GM18868 (cell line): Measurements from ENCODE around the gene BRF1.
A peak's percentile ranks its signal among the peaks of the same experiment; 100 is the strongest.
"Not testable (repeated sequence)": the region's sequence is repeated elsewhere in the genome, so short reads cannot be mapped to it uniquely, and the experiment has no call there.

ENCODE experiments used
- ATAC-seq: cut with Tn5 transposase; IDR thresholded peaks from one replicate; pipeline ENCODE4 v1.9.1; 2021; ENCODE audit warnings: mild to moderate bottlenecking, moderate library complexity; ENCODE audit not compliant: unreplicated experiment

BRF1 gene

DNA sequence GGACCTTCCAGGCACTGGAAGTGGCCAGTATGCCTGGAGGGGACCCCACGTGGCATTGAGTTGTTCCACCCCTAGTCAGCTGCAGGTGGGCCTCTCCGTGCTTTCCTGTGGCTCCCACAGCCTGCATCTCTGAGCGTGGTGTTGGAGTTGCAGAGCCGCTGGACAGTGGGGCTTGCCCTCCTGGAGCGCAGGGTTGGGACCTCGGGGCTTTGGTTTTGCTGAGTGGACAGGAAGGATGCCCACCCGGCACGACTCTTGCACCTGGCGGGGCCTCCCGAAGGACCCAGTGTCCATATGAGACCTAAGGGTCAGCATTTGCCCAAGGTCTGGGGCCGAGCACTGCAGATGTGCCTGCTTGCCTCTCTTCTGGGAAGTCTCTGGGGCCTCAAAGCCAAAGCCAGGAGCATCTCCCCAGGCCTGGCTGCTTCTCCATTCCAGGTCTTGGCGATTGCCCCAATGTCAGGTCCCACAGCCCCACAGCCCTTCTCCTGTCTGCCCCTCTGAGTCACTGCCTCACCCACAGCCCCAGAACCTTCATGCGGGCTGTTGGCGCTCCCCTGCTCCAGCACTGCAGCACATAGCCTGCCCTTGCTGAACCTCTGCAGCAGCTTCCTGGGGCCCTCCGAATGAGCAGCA, 15.3 kb upstream of the BRF1 start:
- ATAC-seq: no peak

DNA sequence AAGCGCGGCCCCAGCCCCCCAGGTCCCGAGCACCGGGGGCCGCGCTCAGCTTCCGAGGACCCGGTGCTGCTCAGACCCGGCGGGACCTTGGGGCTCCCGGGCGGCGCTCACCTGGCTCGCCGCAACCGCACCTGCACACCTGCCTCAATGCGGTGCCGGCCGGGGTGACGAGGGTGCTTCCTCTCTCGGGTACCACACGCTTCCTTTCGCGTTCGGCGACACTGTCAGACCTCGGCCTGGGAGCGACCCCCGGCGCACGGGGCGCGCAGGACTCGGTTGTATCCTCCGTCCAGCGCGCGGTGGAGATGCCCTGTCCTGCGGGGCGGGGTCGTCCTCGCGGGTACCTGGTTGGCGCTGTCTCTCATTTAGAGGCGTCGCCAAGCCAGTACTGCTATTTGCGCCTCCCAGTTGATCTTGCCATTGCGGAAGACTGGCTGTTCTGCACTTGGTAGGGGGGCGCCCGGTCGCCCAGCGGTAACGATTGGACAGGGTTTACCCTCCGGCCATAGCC, 14.5 kb upstream of the BRF1 start:
- no peak for ATAC-seq

DNA sequence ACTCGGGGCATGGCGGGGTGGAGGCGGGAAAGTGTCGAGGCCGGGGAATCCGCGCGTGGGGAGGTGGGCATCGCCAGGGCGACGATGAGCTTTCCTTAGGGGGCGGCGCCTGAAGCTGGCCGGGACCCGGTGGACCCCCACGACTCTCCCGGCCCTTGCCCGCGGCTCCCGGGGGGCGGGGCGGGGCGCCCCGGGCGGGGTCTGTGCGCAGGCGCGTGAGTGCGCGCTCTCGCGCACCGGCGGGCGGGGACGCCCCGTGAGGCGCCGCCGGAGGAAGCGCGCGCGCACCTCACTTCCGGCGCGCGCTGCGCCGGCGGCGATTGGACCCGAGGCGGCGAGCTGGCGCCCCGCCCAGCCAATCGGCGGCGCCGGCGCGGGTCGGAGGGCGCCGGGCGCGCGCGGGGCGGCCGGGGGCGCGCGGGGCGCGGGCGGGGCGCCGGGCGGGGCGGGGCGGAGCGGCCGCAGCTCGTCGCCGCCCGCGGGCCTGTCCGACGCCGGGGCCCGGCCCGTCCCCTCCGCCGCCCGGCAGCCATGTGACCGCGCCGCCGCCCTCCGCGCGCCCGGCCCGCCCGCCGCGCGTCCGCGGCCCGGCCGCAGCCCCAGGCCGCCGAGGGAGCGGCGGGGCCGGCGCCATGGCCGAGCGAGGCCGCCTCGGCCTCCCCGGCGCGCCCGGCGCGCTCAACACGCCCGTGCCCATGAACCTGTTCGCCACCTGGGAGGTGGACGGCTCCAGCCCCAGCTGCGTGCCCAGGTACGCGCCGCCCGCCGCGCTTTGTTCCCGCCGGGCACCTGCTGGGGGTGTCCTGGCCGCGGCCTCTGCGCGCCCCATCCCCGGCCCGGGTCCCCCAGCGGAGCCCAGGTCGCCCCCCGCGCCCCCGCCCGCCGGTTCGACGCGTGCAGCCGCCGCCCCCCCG, 13.7 kb upstream of the BRF1 start, which contains the start of gene PACS2:
Gene PACS2 (plus strand): TSS at position 462 of the 914 bp plus-strand sequence. CDS start 171 bp downstream, at position 633.
- peak; percentile 66 for ATAC-seq

DNA sequence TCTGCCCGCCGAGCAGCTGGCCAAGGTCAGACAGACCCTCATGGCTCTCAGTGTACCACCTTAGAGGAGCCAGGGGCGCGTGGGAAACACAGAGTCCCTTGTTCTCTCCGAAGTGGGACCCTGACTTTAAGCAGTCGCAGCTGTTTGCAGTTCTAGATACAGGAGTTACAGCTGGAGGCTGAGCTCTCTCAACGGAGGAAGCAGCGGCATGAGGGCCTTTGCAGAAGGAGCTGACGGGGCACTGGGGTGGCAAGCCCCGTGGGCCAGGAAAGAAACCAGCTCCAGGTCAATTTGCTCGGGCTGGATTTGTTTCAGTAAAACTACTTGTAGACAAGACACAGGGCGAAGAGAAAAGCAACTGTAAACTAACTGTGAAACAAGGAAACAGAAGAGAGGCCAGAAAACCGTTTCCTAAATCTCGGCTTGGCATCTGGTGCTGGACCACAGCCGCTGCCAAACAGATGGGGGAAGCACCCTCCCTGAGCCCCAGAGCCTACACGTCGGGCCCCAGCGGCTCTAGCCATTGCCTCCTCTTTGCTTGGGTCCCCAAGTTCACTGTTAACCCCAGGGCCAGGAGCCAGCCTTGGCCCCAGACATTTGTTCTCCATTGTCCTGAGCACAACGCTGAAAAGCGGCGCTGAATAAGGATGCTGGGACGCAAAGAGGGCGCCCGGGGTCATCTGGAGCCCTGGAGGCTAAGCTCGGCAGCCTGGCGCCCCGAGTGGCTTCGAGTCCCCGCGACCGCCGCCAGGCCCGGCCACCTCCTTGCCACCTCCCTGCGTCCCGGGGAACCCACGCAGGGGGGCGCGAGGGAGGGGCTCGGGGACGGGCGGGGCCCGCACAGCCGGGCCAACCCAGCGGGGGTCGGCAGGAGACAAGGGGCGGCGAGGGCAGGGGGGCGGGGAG, 12.8 kb upstream of the BRF1 start:
- peak; percentile 10 for ATAC-seq

DNA sequence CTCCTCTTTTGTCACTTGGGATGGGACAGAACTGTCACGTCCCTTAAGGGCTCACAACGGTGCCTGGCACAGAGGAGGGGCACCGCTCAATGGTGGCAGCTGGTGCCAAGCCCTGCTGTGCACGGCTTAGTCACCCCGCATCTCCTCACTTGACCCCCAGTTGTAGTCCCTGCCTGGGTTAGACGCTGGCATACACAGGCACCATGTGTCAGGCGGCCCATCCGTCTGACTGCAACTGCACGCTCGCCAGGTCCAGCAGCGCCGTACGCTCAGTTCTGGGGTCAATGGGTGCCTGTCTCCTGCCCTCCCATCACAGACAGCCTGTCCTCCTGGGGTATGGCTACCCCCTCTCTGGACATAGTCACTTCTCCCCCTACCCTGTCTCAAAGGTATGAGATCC, 12.2 kb upstream of the BRF1 start:
- ATAC-seq: no peak

DNA sequence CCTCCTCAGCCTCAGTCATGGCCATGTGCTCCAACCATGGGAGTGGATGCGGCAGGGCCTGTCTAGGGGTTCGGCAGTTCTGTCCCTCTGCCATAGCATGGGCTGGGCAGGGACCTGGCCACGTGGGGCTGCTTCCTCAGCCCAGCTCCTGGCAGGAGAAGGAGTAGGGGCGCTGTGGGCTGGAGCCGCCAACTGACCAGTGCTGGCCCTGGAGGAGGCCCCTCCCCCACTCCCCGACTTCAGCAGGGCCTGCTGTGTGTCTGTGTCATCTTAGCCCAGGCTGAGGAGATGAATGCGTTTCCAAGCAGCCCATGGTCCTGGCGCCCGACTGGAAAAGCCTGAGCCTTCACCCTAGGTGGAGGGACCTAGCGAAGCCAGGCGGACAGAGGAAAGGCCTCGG, 11.0 kb upstream of the BRF1 start:
- no peak for ATAC-seq

DNA sequence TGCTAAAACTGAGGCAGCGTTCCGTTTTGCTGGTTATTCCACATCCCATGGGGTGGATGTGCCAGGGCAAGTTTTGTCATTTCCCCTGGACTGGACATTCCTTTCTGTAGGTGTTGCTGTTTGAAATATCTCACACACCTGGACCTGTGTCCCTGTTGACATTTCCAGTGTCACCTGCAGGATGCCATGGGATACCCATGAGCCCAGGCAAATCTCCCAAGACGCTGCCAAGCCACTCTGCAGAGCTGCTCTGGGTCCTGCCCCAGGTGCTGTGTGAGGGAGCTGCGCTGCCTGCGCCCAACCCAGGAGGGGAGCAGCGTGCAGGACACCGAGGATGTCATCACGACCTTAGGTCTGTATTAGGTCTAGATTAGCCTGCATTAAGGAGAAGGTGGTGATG, 8.6 kb upstream of the BRF1 start:
- no peak for ATAC-seq

DNA sequence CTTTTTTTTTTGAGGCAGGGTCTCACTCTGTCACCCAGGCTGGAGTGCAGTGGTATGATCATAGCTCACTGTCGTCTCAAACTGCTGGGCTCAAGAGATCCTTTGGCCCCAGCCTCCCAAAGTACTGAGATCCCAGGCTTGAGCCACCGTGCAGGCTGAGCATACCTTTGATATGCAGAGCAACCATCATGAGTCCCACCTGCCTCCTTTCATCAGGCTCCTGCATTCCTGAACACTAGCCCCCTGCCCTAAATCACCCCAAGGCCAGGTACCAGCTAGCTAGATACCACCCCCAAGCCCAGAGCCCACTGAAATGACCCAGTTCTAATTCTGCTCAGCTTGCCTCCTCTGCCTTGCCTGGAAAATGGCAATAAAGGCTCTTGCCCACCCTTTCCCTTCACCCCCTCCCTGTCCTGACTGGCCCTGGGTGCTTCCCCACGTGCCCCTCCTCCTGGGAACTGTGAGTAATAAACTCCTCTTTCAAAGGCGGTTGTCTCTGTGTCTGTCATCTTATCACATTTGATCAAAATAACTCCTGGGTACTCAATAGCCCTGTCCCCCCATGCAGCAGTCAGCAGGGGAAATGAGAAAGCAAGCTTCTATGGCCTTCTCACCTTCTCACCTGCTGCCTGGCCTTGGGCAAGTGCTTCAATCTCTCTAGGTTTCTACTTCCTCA, 6.4 kb upstream of the BRF1 start:
- no peak for ATAC-seq

DNA sequence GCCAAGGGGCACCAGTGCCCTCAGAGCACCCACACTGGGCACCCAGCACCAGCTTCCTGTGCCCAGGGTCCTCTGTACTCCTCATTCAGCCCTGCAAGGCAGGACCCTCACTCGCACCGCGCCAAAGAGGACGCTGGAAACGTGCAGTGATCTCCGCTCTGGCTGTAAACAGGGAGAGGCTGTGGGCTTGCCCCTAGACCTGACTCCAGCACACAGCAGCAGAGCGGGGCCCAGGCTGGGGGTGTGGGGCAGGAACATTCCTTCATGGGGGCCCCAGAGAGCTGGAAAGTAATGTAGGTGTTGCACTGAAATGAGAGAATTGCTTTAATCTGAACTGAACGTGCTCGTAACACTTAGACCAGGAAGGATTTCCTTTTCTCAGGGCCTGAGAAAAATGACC, 5.0 kb upstream of the BRF1 start:
- no peak for ATAC-seq

DNA sequence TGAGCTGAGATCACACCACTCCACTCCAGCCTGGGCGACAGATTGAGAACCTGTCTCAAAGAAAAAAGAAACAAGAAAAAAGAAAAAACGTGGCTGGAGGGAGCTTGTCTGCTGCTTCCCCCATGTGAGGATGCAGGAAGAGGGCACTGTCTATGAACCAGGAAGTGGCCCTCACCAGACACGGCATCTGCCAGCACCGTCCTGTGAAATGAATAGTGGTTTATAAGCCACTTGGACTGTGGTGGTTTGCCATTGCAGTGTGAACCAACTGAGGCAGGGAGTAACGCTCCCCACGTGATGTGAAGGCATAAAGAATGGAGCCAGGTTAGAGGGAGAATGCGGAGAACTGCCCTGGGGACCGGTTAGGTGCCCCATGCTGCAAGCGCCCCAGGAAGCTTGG, 4.5 kb upstream of the BRF1 start:
- no peak for ATAC-seq

DNA sequence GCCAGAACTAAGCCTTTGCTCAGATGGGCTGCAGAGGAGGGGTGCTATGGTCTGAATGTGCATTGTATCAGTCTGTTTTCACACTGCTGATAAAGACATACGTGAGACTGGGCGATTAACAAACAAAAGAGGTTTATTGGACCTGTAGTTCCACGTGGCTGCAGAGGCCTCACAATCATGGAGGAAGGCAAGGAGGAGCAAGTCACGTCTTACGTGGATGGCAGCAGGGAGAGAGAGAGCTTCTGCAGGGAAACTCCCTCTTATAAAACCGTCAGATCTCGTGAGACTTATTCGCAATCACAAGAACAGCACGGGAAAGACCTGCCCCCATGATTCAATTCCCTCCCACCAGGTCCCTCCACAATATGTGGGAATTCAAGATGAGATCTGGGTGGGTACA, 3.8 kb upstream of the BRF1 start:
- ATAC-seq: no peak

DNA sequence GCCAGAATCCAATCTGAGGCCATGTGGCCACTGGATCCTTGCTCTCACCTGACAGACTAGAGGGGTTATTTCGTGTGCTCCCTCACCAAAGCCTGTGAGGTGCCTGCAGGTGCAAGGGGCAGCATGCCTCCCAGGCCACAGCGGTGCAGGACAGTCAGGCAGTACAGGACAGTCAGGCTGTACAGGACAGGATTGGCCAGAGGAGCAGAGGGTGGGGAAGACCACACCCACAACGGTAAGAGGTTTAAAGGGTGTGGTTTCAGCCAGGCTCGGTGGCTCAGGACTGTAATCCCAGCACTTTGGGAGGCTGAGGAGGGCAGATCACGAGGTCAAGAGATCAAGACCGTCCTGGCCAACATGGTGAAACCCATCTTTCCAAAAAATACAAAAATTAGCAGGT, 3.1 kb upstream of the BRF1 start:
- no peak for ATAC-seq

DNA sequence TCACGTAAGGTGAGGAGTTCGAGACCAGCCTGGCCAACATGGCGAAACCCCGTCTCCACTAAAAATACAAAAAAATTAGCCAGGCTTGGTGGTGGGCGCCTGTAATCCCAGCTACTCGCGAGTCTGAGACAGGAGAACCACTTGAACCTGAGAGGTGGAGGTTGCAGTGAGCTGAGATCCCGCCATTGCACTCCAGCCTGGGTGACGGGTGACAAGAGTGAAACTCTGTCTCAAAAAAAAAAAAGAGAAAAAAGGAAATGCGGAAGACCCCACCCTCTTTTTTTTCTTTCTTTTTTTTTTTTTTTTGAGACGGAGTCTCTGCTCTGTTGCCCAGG, 1.1 kb upstream of the BRF1 start:
- ATAC-seq: not testable (repeated sequence)

DNA sequence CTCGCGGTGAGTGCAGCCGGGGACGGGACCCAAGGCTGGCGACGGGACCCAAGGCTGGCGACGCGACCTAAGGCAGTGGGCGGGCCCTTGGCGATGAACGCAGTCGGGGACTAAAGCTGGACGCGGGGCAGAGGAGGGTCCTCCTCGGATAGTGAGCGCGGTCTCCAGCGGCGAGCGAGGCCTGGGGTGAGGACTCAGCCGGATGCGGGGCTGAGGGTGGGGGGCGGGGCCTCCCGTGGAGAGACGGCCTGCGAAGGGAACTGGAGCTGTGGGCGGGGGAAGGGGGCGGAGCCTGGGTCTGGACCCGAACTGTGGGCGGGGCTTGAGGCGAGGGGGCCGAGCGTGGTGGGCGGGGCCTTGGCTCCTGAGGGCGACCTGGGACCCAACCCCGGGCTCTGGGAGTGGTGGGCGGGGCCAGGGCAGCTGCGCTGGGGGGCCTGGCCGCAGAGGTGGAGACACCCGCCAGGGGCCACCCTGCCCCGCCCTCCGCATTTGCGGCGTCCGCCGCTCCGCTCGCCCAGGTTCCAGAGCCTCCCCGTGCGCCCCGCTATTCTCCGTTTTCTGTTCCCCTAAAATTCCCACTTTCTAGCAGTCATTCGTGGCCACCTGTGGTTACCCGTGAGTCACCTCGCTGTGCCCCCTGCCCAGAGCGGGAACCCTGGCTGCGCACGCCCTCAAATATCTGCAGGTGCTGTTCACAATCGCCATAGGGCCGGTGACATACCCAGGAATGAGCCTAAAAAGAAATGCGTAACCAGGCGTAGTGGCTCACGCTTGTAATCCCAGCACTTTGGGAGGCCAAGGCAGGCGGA, 508 bp upstream of the BRF1 start:
- ATAC-seq: peak; percentile 63

DNA sequence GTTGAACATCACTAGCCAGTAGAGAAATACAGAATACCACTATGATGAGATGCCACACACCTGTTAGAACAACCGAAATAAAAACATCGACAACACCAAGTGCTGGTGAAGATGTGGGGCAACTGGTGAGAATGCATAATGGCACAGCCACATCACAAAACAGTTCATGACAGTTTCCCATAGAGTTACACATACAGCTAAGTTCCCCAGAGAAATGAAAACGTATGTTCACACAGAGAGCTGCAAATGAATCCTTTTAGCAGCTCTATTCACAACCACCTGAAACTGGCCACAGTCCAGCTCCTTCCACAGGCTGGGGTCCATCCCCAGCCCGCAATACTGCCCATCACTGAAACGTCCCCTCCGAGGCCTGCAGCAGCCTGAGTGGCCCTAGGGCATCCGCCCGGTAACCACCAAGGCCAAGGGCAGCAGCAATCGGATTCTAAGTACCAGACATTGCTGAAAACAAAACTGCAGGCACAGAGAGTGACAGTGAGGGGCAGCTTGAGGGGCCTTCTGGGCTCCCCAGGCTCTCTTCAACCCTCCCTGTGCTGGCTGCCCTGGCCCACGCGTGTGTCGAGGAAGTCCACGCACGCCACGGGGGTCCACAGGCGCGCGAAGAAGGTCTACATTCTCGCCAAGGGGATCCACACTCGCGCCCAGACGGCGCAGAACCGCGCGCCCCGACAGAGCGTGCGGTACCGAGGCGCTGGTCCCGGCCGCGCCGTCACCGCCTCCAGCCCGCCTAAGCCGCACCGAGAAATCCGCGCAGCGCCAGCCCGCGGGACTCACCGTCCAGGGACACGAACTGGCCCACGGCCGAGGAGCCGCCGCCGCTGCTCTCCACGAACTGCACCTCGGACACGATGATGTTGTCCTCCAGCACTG, 903 bp downstream of the BRF1 start:
- peak; percentile 20 for ATAC-seq

DNA sequence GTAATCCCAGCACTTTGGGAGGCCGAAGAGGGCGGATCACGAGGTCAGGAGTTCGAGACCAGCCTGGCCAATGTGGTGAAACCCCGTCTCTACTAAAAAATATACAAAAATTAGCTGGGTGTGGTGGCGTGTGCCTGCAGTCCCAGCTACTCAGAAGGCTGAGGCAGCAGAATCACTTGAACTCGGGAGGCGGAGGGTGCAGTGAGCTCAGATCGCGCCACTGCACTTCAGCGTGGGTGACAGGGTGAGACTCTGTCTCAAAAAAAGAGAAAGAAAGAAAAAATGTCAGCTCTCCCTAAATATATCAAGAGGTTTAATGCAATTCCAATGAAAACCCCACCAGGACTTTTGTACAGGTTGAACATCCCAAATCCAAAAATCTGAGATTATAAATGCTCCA, 3.5 kb downstream of the BRF1 start:
- not testable (repeated sequence) for ATAC-seq

DNA sequence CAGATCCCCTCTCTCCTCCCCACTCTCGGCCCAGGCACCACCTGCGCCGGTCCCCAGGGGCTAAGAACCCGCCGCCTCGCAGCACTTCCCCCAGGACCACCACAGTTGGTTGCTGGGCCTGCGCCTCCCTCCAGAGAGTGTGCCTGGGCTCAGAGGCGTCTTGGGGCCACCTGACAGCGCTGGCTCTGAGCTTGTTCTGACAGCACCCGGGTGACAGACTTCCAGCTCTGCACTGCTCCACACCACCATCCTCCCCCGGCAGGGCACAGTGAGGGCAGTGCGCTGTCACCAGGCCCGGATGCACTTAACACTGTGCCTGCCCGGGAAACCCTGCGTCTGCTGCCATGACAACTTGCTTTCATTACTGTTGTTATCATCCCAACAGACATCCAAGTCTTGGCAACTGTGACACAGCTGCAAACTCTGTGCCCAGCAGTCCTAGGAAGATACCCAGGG, 6.6 kb downstream of the BRF1 start:
- peak; percentile 69 for ATAC-seq

DNA sequence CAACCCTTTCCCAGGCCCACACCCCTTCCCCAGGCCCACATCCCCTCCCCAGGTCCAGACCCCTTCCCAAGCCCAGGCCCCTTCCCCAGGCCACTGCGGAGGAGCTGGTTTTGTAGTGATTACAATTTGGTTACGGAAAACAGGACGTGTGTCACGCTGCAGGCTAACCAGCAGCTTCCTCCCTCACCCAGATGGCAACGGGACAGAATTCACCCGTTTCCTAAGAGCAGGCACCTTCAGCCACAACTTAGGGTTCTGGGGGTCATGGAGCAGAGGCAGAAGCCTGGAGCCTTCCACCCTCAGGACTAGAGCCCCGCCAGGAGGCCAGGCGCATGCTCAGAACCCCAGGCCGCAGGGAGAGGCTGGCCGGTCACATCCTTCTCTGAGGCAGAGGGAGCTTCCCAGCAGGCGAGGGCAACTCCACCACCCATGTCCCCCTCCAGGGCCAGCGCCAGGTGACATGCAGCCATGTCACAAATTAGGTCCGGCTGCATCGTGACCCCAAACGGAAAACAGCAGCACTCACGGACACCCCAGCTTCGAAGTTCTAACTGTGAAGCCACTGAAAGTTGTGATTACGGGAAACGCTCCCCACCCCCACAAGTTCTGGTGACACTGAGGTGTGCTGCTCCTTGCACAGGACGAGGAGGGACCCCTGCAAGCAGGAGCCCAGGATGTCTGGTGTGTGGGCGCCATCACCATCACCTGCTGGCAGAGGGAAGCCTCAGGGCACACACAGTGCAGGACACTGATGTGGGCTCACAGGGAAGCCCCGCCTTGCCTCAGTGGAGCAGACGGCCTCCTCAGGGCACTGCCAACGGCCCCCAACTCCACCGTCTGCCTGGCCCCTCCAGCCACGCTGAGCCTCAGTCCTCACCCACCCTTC, 7.7 kb downstream of the BRF1 start:
- no peak for ATAC-seq
